OCI-LY1 (cell line): ENCODE measurements around the gene CSAD.

Experiments
- H2AFZ ChIP-seq: fragments of 200-600 bp; sonication (generic), shearing (Covaris generic); 2 replicates; pipeline ENCODE4 v1.6.0; 2014; ENCODE audit warnings: antibody characterized with exemption, mild to moderate bottlenecking, low read length
- H3F3A ChIP-seq: fragments of 200-600 bp; sonication (generic), shearing (Covaris generic); 2 replicates; pipeline ENCODE4 v1.6.0; 2014; ENCODE audit warnings: mild to moderate bottlenecking, antibody characterized with exemption, low read length, moderate library complexity; ENCODE audit not compliant: insufficient read depth
- H3K27ac ChIP-seq: fragments of 200-600 bp; sonication (generic); 2 replicates; pipeline ENCODE4 v1.5.1; 2014; ENCODE audit warnings: low read length, mixed run types, mild to moderate bottlenecking, low read depth; ENCODE audit not compliant: poor library complexity, severe bottlenecking
- H3K27me3 ChIP-seq: fragments of 200-600 bp; sonication (generic); 2 replicates; pipeline ENCODE4 v1.6.0; 2014; ENCODE audit warnings: antibody characterized with exemption, mild to moderate bottlenecking, low read length, moderate library complexity; ENCODE audit not compliant: insufficient read depth
- H3K36me3 ChIP-seq: fragments of 200-600 bp; sonication (generic); 2 replicates; pipeline ENCODE4 v1.6.1; 2014; ENCODE audit warnings: mild to moderate bottlenecking, antibody characterized with exemption, low read length, moderate library complexity, mixed read lengths; ENCODE audit not compliant: insufficient read depth
- H3K4me1 ChIP-seq: fragments of 200-600 bp; sonication (generic); 2 replicates; pipeline ENCODE4 v1.5.1; 2014; ENCODE audit warnings: mild to moderate bottlenecking, low read length, moderate library complexity; ENCODE audit not compliant: insufficient read depth, severe bottlenecking
- H3K4me2 ChIP-seq: fragments of 200-600 bp; sonication (generic), shearing (Covaris generic); 2 replicates; pipeline ENCODE4 v1.6.1; 2014; ENCODE audit warnings: low read length
- H3K4me3 ChIP-seq: fragments of 200-600 bp; sonication (generic); 2 replicates; pipeline ENCODE4 v1.5.1; 2014; ENCODE audit warnings: low read length, low read depth, mild to moderate bottlenecking, mixed read lengths; ENCODE audit not compliant: poor library complexity, severe bottlenecking
- H3K79me2 ChIP-seq: fragments of 200-600 bp; shearing (Covaris generic); 2 replicates; pipeline ENCODE4 v1.6.1; 2016; ENCODE audit warnings: mixed run types, low read length, mixed read lengths; ENCODE audit not compliant: insufficient read depth
- H3K9ac ChIP-seq: fragments of 200-600 bp; sonication (generic), shearing (Covaris generic); 2 replicates; pipeline ENCODE4 v1.6.1; 2014; ENCODE audit warnings: mild to moderate bottlenecking, low read length, mixed read lengths
- H3K9me2 ChIP-seq: fragments of 200-600 bp; sonication (generic), shearing (Covaris generic); 2 replicates; pipeline ENCODE4 v1.6.1; 2014; ENCODE audit warnings: low read depth, mild to moderate bottlenecking, low read length, mixed read lengths
- H3K9me3 ChIP-seq: fragments of 200-600 bp; shearing (Covaris generic); 2 replicates; pipeline ENCODE4 v1.6.1; 2014; ENCODE audit warnings: low read length, mixed read lengths
- H4K20me1 ChIP-seq: fragments of 200-600 bp; sonication (generic), shearing (Covaris generic); 2 replicates; pipeline ENCODE4 v1.6.0; 2016; ENCODE audit warnings: mild to moderate bottlenecking, low read length; ENCODE audit not compliant: insufficient read depth
- CTCF ChIP-seq: fragments of 200-600 bp; sonication (generic), shearing (Covaris generic); IDR thresholded peaks from 2 replicates; pipeline ENCODE4 v1.5.1; 2017; ENCODE audit warnings: mild to moderate bottlenecking, antibody characterized with exemption, low read length, moderate library complexity, mixed read lengths
- EZH2 ChIP-seq: fragments of 200-600 bp; sonication (generic), shearing (Covaris generic); IDR thresholded peaks from 2 replicates; pipeline ENCODE4 v1.8.0; 2017; ENCODE audit warnings: borderline replicate concordance, mixed run types, mild to moderate bottlenecking, antibody characterized with exemption, low read length, moderate library complexity, mixed read lengths

The CSAD gene

GRCh38 chr12:53193040-53193439 is 12.3 kb upstream of the CSAD start:
- Histone ChIP-seq H3K27me3 (no peaks in the 10 kb centered on the region), H3K27ac (no peak overlapping the region), H3F3A (no peaks in the 10 kb centered on the region; the same call in 1 of the 2 replicates), H3K79me2 (no peaks in the 10 kb centered on the region), H3K9me3 (no peaks in the 10 kb centered on the region), H3K4me2 (no peak overlapping the region), H3K9me2 (no peaks in the 10 kb centered on the region), H3K4me3 (no peak overlapping the region), H3K4me1 (peaks cover 22% of the 10 kb centered on the region), H3K36me3 (peaks cover 28% of the 10 kb centered on the region; the same call in 1 of the 2 replicates), H4K20me1 (no peaks in the 10 kb centered on the region), H3K9ac (no peak overlapping the region), H2AFZ (no peak overlapping the region)
- TF ChIP-seq CTCF (no peak), EZH2 (no peak)

DNA sequence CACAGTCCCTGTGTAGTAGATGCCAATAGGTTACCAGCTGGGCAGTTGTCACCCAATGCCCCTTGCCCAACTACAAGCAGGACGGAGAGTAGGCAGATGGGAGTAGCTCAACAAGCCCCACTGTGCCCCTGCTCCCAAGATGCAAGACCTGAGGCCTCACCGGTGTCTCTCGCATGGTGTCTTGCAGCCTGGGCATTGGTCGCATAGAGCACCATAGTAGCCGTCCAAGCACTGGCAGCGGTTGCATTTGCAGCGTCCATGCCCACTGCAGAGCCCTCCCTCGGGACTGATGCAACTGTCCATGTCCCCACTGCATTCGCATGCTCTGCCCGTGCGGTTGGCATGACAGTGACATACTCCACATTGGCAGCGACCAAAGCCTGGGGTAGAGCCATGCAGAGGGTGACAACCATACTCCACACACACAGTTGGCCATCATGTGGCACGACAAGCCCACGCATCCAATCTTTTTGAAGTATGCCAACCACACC is 11.9 kb upstream of the CSAD start:
- Histone ChIP-seq H3K4me1 (peaks cover 18% of the 10 kb centered on the region), H3K9me2 (no peaks in the 10 kb centered on the region), H2AFZ (no peak overlapping the region), H3K9ac (no peak overlapping the region), H3K4me3 (no peak overlapping the region), H4K20me1 (no peaks in the 10 kb centered on the region), H3K27me3 (no peaks in the 10 kb centered on the region), H3K79me2 (no peaks in the 10 kb centered on the region), H3K4me2 (no peak overlapping the region), H3F3A (no peaks in the 10 kb centered on the region; the same call in 1 of the 2 replicates), H3K36me3 (peaks cover 33% of the 10 kb centered on the region), H3K9me3 (no peaks in the 10 kb centered on the region), H3K27ac (no peak overlapping the region)
- no peak for TF ChIP-seq CTCF
- TF ChIP-seq EZH2: no peak

DNA sequence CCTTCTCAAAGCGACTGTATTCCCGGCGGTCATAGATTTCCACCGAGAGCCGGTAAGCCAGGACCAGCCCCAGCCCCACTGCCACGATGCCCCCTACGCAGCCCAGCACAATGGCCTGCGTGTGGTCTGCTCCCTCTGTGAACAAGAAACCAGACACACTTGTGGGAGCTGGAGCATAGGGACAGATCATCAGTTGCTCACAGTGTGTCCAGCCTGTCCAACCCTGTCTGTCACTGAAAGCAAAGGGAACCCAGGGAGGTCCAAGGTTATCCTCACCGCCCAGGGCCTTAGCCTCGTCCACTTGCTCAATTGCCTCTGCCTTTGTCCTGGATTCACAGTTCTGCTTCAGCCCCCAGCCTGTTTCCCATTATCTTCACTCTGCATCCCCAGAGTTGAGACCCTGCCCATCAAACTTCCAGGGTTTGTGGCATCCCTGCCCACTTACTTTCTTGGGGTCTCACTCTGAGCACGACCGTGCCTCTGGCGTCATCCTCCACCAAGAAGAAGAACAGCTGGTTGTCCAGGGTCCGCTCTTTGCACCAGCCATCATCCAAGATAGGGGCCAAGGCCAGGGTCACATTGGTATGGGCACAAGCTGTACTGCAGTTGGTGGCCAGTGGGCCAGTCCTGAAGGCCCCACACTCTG is 11.3 kb upstream of the CSAD start:
- no peak overlapping the region for H3K27ac ChIP-seq

More for the DNA sequence above, 11.3 kb upstream of the CSAD start:
- H3K4me1 ChIP-seq: peaks cover 12% of the 10 kb centered on the region
- no peaks in the 10 kb centered on the region for H4K20me1 ChIP-seq
- H3K36me3 ChIP-seq: peaks cover 39% of the 10 kb centered on the region
- no peak overlapping the region for H3K4me3 ChIP-seq
- TF ChIP-seq EZH2 (no peak), CTCF (no peak)
- H3K79me2 ChIP-seq: no peaks in the 10 kb centered on the region
- no peak overlapping the region for H2AFZ ChIP-seq
- no peak overlapping the region for H3K4me2 ChIP-seq
- H3K9me3 ChIP-seq: no peaks in the 10 kb centered on the region
- no peaks in the 10 kb centered on the region for H3K9me2 ChIP-seq
- H3K9ac ChIP-seq: no peak overlapping the region
- no peaks in the 10 kb centered on the region for H3K27me3 ChIP-seq
- no peaks in the 10 kb centered on the region; the same call in 1 of the 2 replicates for H3F3A ChIP-seq
